PFSK-1 (cell line): Measurements from ENCODE around the gene SLC9A1.
A peak's percentile ranks its signal among the peaks of the same experiment; 100 is the strongest.

Experiments used
- FOXP2 ChIP-seq: optimal IDR thresholded peaks from 2 replicates; pipeline ENCODE3; 2011; ENCODE audit warnings: borderline replicate concordance, control low read depth, inconsistent platforms; ENCODE audit not compliant: insufficient read depth; ENCODE audit errors: extremely low read length, extremely low read depth
- POLR2AphosphoS5 ChIP-seq: IDR thresholded peaks from 2 replicates; pipeline ENCODE4 v1.6.1; 2012; ENCODE audit warnings: low read depth, mild to moderate bottlenecking, control low read depth, low read length, moderate library complexity
- SIN3A ChIP-seq: IDR thresholded peaks from 2 replicates; pipeline ENCODE4 v1.6.1; 2012; ENCODE audit warnings: mild to moderate bottlenecking, low read length, moderate library complexity, borderline replicate concordance; ENCODE audit not compliant: insufficient read depth
- TAF1 ChIP-seq: IDR thresholded peaks from 2 replicates; pipeline ENCODE4 v1.6.1; 2012; ENCODE audit warnings: low read length, control low read depth, borderline replicate concordance; ENCODE audit not compliant: insufficient read depth
- TF ChIP-seq, protein P1 (sequence below), 2 experiments: IDR thresholded peaks; 2 replicates each; pipeline versions ENCODE4 v1.6.1 to v1.8.0; 2011 to 2012; ENCODE audit warnings: low read depth in 2 of 2, low read length in 2 of 2, control low read depth in 1 of 2, inconsistent platforms in 1 of 2, mild to moderate bottlenecking in 1 of 2, moderate library complexity in 1 of 2; ENCODE audit not compliant: insufficient read depth in 1 of 2

Gene SLC9A1

DNA sequence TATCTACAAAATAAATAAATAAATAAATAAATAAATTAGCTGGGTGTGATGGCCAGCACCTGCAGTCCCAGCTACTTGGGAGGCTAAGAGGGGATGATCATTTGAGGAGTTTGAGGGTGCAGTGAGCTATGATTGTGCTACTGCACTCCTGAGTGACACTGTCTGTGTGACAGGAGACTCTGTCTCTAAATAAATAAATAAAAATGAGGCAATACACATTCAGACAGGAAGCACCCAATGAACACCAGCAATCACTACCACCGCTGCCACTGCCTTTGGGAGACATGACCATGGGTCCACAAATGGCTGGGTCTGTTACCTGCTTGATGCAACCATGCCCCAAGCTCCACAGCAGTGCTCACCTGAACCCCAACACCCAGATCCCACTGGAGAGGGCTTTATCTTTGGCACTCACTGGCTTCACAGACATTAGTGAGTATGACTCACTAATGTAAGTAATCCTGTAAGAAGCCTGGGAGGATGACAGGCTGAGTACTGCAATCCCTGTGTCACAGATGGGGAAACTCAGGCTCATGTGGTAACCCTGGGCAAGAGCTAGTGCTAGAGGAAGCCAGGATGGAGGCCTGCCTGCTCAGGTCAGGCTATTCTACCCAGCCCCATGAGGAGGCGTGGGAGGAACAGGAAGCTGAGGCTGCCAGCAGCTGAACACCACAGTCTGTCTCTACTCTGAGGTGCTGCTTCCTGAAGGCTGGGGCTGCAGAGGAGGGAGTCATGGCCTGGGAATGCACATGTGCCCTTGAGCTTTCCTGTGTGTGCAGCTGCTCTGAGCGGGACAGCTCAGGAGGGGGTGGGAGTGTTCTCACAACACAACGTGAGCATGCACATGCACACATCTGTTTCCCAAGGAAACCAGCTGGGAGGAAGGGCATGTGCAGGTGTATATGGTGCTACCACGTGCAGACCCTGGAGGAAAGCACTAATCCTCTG is 43.0 kb downstream of the SLC9A1 start:
- TF ChIP-seq TAF1, result 0 out of 2 replicates have a peak, but pooled peaks have one; percentile 40
- no peak for TF ChIP-seq POLR2AphosphoS5
- TF ChIP-seq, protein P1, sequence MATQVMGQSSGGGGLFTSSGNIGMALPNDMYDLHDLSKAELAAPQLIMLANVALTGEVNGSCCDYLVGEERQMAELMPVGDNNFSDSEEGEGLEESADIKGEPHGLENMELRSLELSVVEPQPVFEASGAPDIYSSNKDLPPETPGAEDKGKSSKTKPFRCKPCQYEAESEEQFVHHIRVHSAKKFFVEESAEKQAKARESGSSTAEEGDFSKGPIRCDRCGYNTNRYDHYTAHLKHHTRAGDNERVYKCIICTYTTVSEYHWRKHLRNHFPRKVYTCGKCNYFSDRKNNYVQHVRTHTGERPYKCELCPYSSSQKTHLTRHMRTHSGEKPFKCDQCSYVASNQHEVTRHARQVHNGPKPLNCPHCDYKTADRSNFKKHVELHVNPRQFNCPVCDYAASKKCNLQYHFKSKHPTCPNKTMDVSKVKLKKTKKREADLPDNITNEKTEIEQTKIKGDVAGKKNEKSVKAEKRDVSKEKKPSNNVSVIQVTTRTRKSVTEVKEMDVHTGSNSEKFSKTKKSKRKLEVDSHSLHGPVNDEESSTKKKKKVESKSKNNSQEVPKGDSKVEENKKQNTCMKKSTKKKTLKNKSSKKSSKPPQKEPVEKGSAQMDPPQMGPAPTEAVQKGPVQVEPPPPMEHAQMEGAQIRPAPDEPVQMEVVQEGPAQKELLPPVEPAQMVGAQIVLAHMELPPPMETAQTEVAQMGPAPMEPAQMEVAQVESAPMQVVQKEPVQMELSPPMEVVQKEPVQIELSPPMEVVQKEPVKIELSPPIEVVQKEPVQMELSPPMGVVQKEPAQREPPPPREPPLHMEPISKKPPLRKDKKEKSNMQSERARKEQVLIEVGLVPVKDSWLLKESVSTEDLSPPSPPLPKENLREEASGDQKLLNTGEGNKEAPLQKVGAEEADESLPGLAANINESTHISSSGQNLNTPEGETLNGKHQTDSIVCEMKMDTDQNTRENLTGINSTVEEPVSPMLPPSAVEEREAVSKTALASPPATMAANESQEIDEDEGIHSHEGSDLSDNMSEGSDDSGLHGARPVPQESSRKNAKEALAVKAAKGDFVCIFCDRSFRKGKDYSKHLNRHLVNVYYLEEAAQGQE (IDR thresholded peaks at IDR 0.05; ENCODE audit: insufficient read depth in 1 of 2, low read depth in 2 of 2, low read length in 2 of 2), result peak in 1 of 2 experiments; percentile 65; a peak in 2 of 4 replicates
- peak; percentile 93; the same call in 1 of the 2 replicates for TF ChIP-seq SIN3A
- peak; percentile 92 for TF ChIP-seq FOXP2

DNA sequence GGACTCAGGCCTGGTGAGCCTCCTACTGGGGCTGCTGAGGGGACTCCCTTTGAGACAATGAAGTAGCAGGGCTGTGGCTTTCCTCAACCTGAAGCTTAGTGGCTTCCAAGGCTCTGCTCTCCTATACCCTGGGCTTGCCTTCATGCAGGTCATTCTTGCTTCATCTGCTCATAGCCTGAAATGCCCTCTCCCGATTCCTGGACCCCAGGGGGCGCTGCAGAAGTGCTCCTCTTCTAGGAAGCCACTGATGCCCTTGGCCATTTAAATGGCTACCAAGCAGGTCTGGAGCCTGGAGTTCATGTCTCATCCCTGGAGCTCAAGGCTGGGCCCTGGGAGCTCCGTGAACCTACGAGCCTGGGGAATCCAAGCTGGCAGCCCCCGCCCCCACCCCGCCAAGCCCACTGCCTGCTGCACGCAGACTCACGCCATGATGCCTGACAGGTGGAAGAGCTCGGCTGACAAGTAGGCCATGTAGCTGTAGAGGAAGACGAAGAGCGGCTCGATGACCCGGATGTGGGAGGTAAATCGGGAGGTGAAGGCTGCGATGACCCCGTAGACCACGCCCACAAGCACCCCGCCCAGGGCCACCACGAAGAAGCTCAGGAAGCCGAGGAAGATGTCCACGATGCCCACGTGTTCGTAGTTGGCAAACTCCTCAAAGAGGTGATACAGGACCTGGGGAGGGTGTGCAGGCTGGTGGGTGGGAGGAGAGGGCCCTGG is 45.7 kb downstream of the SLC9A1 start:
- TF ChIP-seq SIN3A (no peak), POLR2AphosphoS5 (no peak), FOXP2 (no peak), TAF1 (no peak)
- TF ChIP-seq, protein P1 (IDR thresholded peaks at IDR 0.05; ENCODE audit: insufficient read depth in 1 of 2, low read depth in 2 of 2, low read length in 2 of 2), result no peak

DNA sequence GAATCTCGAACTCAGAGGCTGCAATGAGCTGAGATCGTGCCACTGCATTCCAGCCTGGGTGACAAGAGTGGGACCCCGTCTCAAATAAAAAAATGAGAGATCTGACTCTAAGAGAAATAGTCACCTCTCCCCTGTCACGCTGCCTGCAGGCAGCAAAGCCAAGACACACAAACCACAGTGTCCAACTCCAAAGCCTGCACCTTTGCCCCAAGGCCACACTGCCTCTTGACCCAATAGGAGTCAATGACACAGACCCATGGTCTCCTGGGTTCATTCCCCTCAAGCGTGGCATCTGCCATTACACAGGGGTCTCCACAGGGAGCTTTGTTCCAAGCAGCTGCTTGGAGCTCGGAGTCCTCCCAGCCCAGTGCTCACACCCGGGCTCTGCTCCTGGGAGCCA is 46.3 kb downstream of the SLC9A1 start:
- TF ChIP-seq, protein P1 (IDR thresholded peaks at IDR 0.05; ENCODE audit: insufficient read depth in 1 of 2, low read depth in 2 of 2, low read length in 2 of 2), result no peak
- no peak for TF ChIP-seq FOXP2

DNA sequence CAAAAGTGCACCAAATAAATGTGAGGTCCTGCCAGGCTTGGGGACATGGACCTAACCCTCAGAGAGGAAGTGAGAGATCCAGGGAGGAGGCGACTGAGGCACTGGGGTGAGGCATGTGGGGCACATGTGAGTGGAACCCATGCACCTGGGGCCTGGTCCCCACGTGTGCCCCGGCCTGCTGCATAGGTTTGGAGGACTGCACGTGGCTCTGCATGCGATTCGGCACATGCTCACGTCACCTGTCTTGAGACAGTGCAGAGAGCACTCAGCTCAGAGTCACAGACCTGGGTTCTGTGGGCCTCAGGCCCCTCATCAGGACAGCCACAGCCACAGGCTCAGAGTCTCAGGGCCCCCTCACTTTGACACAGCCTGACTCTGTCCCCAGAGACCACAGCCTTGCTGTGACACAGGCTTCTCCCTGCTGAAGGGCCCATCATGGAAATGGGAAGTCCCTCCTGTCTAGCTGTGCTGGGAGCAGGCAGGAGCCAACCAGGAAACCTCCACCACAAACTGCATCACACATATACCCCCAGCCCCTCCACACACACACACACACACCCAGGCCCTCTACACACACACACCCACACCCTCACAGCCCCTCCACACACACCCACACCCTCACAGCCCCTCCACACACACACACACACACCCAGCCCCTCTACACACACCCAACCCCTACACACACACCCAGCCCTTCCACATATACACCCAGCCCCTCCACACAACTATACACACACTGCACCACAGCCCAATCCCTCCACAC is 48.2 kb downstream of the SLC9A1 start:
- TF ChIP-seq FOXP2, result no peak
- TF ChIP-seq, protein P1 (IDR thresholded peaks at IDR 0.05; ENCODE audit: insufficient read depth in 1 of 2, low read depth in 2 of 2, low read length in 2 of 2), result no peak
